ENCODE results near the gene DLEC1. TPM values are rescaled to one million over a fixed set of nuclear protein-coding genes. Genes with fewer than 3 reads are reported as not detected.
A peak's percentile ranks its signal among the peaks of the same experiment; 100 is the strongest.

DLEC1 gene
- total and polyA plus RNA-seq, 2 donors (not counting 1 experiment from before 2014, with no cell fraction given) = 0.52 to 2.1 TPM

DNA sequence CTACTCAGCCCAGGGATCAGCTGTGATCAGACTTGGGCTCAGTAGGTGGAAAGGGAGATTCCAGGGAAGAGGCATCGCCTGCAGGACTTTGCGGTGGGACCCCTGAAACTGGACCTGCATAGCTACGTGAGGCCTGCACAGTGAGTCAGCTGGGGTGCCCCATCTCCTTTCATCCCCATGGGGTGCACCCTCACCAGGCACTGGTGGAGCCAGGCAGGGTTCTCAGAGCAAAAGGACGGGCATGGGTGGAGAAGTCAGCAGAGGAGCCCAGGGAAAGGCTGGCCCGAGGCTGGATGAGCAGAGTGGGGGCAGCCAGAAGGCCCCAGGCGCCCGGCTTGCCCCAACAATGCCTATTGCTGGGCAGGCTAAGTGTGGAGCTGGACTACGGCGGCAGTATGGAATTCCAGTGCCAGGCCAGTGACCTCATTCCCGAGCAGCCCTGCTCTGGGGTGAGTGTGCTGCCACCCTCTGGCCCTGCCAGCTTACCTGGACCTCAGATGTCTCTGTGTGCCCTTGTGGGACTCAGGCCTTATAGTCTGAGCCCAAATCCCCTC is 78.2 kb downstream of the DLEC1 start:
- Histone ChIP-seq H3K27ac (ENCODE audit: low read length in 2 of 2) (no peak overlapping the region), H3K4me2 (replicated peaks; ENCODE audit: low read depth, low read length, poor library complexity, severe bottlenecking) (no peak overlapping the region), H3K4me1 (ENCODE audit: control insufficient read depth in 2 of 2, insufficient read depth in 2 of 2, low read length in 2 of 2) (peaks cover 19 to 23% of the 10 kb centered on the region in 2 donors), H3K4me3 (ENCODE audit: control extremely low read depth in 1 of 5, extremely low read depth in 1 of 5, insufficient read depth in 1 of 5, low read depth in 2 of 5, low read length in 4 of 5) (no peak overlapping the region), H2AFZ (ENCODE audit: insufficient read depth, low read depth, low read length, poor library complexity, severe bottlenecking) (no peak overlapping the region), H4K20me1 (ENCODE audit: control insufficient read depth, insufficient read depth, low read length, poor library complexity, severe bottlenecking) (no peaks in the 10 kb centered on the region), H3K9ac (ENCODE audit: low read length) (no peak overlapping the region), H3K9me3 (ENCODE audit: control extremely low read depth in 1 of 3, control insufficient read depth in 2 of 3, insufficient read depth in 1 of 3, low read length in 2 of 3) (no peaks in the 10 kb centered on the region), H3K79me2 (ENCODE audit: control insufficient read depth, insufficient read depth, low read length) (no peaks in the 10 kb centered on the region), H3K36me3 (replicated peaks in 1 of 2; ENCODE audit: control extremely low read depth in 1 of 2, control insufficient read depth in 1 of 2, extremely low read depth in 1 of 2, insufficient read depth in 2 of 2, low read length in 1 of 2) (peaks cover 0 to 17% of the 10 kb centered on the region in 2 experiments), H3K27me3 (replicated peaks in 1 of 4; ENCODE audit: control extremely low read depth in 1 of 4, control insufficient read depth in 3 of 4, insufficient read depth in 4 of 4, low read length in 3 of 4) (no peaks in the 10 kb centered on the region)
- Mint-ChIP-seq H3K27me3 (peaks cover 7% of the 10 kb centered on the region), H3K4me1 (peaks cover 22% of the 10 kb centered on the region), H3K27ac (no peak overlapping the region), H3K4me3 (no peak overlapping the region), H3K9me3 (ENCODE audit: insufficient read depth) (no peaks in the 10 kb centered on the region)
- no peak for TF ChIP-seq EZH2 (IDR thresholded peaks at IDR 0.05; ENCODE audit: borderline replicate concordance, insufficient read depth, low read depth, low read length, poor library complexity, severe bottlenecking)
- no peak for TF ChIP-seq CTCF (IDR thresholded peaks at IDR 0.05)
- 94% methylated on average over 10 of the region's 10 CpGs for WGBS (ENCODE audit: insufficient coverage)
- ChIA-PET POLR2A (no interaction called here), CTCF (interaction anchor here (0.6 to 6.5 kb wide), 6 partner anchors 11 to 363 kb away, joined by 3 to 55 read pairs (median 7); partner anchors contain the start of gene OXSR1)
- DNase-seq (no peak), ATAC-seq (ENCODE audit: low read depth) (no peak)
- intact Hi-C loops (cut with micrococcal nuclease) = no loop called here

DNA sequence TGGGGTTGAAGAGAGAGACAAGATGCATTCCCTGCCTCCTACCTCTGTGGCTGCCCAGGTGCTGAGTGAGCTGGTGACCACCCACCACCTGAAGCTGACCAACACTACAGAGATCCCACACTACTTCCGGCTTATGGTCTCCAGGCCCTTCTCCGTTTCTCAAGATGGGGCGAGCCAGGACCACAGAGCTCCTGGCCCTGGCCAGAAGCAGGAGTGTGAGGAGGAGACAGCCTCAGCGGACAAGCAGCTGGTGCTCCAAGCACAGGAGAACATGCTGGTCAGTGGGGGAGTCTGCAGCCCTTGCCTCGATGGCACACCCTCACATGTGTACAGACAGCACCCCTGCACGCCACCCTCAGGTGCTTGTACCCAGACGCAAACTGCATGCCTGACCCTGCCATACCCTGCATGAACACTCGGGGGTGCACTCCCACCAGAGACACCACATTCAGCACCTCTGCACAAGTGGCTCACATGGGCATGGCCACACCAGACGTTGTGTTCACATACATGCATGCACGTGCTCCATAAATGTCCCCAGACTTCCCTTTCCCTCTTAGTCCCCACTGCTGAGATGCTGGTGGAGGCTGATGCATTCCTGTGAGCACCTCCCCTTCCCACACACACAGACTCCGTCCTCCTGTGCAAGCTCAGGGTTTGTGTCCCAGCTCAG is 78.9 kb downstream of the DLEC1 start:
- peak; percentile 81 for TF ChIP-seq CTCF (IDR thresholded peaks at IDR 0.05)
- no peak for TF ChIP-seq EZH2 (IDR thresholded peaks at IDR 0.05; ENCODE audit: borderline replicate concordance, insufficient read depth, low read depth, low read length, poor library complexity, severe bottlenecking)
- 49% methylated on average over 9 of the region's 11 CpGs for WGBS (ENCODE audit: insufficient coverage)
- Histone ChIP-seq H3K4me2 (replicated peaks; ENCODE audit: low read depth, low read length, poor library complexity, severe bottlenecking) (no peak overlapping the region), H3K36me3 (replicated peaks in 1 of 2; ENCODE audit: control extremely low read depth in 1 of 2, control insufficient read depth in 1 of 2, extremely low read depth in 1 of 2, insufficient read depth in 2 of 2, low read length in 1 of 2) (peaks cover 0 to 24% of the 10 kb centered on the region in 2 experiments), H3K27ac (ENCODE audit: low read length in 2 of 2) (no peak overlapping the region), H3K9ac (ENCODE audit: low read length) (no peak overlapping the region), H2AFZ (ENCODE audit: insufficient read depth, low read depth, low read length, poor library complexity, severe bottlenecking) (no peak overlapping the region), H3K4me1 (ENCODE audit: control insufficient read depth in 2 of 2, insufficient read depth in 2 of 2, low read length in 2 of 2) (peaks cover 19 to 23% of the 10 kb centered on the region in 2 donors), H3K4me3 (ENCODE audit: control extremely low read depth in 1 of 5, extremely low read depth in 1 of 5, insufficient read depth in 1 of 5, low read depth in 2 of 5, low read length in 4 of 5) (no peak overlapping the region), H3K79me2 (ENCODE audit: control insufficient read depth, insufficient read depth, low read length) (no peaks in the 10 kb centered on the region), H4K20me1 (ENCODE audit: control insufficient read depth, insufficient read depth, low read length, poor library complexity, severe bottlenecking) (no peaks in the 10 kb centered on the region), H3K9me3 (ENCODE audit: control extremely low read depth in 1 of 3, control insufficient read depth in 2 of 3, insufficient read depth in 1 of 3, low read length in 2 of 3) (no peaks in the 10 kb centered on the region), H3K27me3 (replicated peaks in 1 of 4; ENCODE audit: control extremely low read depth in 1 of 4, control insufficient read depth in 3 of 4, insufficient read depth in 4 of 4, low read length in 3 of 4) (no peaks in the 10 kb centered on the region)
- POLR2A ChIA-PET = no interaction called here
- Mint-ChIP-seq H3K4me3 (no peak overlapping the region), H3K4me1 (peaks cover 22% of the 10 kb centered on the region), H3K27ac (no peak overlapping the region), H3K27me3 (peaks cover 7% of the 10 kb centered on the region), H3K9me3 (ENCODE audit: insufficient read depth) (no peaks in the 10 kb centered on the region)
- CTCF ChIA-PET = interaction anchor here (0.6 to 6.5 kb wide), 6 partner anchors 11 to 362 kb away, joined by 3 to 55 read pairs (median 7); partner anchors contain the start of gene OXSR1
- DNase-seq (peak; percentile 71), ATAC-seq (ENCODE audit: low read depth) (peak; percentile 84)
- intact Hi-C loops (cut with micrococcal nuclease) = loop anchor here (1.0 to 2.0 kb wide), 2 partner anchors 229 to 362 kb away; partner anchors contain the start of gene XYLB

Measured in B cell (primary cell).